Dedifferentiated amniotic fluid mesenchymal stem cell (primary cell): ENCODE results near the gene WHRN.
A peak's percentile ranks its signal among the peaks of the same experiment; 100 is the strongest.

Experiments
- DNase-seq: peaks from one replicate; pipeline ENCODE4 v3.0.0-alpha.2; 2016; ENCODE audit errors: extremely low spot score

The WHRN gene

DNA sequence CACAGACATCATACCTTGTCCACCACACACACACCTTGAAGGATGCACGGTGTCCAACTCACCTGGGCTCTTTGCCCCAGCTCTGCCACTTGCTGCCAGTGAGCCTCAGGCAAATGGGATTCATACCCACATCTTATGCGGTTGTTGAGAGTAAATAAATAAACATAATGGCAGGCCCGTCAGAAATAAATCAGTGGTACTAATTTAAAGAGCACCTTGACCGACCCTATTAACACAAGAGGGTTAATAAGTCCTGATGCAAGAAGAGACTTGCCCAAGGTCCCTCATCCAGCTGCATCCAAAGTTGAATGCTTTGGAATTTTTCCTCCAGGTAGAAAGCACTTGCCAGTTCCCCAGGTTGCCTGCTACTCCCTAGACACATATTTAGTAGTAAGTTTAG is 105.9 kb downstream of the WHRN start:
- DNase-seq = no peak

DNA sequence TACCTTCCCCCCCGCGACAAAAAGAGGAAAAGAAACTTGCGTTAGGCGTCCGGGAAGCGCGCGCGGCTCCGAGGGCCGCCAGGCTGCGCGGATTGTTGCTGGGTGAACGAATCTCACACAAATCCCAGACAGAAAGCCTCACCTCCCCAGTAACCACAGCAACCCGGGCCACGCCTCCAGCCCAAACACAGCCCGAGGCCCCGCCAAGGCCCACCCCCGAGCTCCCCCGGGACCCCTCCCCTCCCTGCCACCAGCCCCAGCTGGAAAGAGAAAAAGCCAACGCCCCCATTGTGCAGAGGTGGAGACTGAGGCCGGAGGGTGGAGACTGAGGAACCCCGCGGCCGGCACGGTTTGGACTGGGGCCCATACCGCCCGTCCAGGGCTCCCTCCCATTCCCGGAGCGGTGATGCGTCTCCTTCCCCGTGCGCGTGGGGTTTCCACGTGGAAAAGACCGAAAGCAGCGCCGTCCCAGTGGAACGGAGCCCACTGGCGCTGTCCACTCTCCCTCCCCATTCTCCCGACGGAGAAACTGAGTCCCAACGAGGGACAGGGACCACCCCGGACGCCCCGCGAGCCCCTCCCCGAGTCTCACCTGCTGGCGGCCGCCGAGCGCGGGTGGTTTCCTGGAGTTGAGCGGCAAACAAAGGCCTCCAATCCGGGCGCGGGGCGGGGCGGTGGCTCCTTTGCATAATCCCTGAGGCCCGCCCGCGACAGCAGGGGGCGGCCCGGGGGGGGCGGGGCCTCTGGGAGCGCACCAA is 107.2 kb downstream of the WHRN start:
- peak; percentile 86 for DNase-seq

- no peak for DNase-seq
Measured at GRCh38 chr9:114397219-114397847, 107.9 kb downstream of the WHRN start.

- DNase-seq = peak; percentile 98
Measured at GRCh38 chr9:114396558-114397218, 108.6 kb downstream of the WHRN start.

DNA sequence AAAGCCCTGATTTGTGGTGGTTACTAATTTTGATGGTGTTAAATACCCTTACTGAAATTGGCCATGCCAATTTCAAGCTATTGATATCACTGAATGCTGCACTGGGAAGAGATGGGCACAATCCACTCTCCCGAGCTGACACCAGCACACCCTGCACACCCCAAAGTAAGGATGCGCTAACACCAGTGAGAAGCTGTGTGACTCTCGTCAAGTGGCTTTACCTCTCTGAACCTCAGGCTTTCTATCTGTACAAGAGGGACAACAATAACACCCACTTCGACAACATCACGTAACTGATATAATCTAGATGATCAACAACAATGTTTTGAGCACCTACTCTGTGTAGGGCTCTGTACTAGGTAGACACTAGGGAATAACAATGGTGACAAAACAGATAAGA is 109.5 kb downstream of the WHRN start:
- DNase-seq = no peak

GRCh38 chr9:114395334-114395617 is 110.0 kb downstream of the WHRN start:
- DNase-seq = no peak

DNA sequence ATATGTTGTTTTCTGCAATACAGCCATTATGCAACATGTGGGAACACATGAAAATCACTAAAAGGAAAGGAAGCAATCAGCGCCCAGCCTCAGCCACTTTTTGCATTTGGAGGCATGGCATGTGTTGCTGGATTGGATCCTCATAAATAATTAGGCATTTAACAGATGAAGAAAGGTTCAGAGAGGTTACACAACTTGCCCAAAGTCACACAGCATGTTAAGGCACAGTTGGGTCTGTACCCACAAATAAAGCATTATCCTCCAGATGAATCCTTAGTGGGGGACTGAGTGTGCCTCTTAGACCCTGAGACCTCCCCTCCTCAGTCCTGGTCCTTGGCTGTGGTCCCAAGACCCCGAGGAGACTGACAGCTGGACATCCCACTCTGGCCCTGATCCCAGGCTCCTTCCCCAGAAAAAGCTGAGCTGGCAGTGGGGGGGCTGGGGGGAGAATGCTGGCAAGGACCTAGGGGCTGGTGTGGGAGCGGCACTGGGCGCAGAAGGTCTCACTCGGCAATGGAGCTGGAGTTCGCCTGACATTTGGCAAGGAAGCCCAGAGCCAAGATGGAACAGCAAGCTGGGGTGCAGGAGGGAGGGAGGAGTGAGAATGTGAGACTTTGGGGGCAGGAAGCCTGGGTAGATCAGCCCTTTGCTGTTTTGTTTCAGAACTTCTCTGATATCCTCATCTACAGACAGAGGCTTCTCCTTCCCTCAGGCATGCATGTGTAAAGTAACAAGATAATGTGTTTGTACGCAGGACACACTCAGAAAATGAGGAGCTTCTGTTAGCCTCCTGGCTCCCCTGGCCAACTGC is 110.5 kb downstream of the WHRN start:
- no peak for DNase-seq

- no peak for DNase-seq
Measured at GRCh38 chr9:114392749-114393112, 112.5 kb downstream of the WHRN start.

- DNase-seq = no peak
Measured at GRCh38 chr9:114390952-114391351, 114.3 kb downstream of the WHRN start.

DNA sequence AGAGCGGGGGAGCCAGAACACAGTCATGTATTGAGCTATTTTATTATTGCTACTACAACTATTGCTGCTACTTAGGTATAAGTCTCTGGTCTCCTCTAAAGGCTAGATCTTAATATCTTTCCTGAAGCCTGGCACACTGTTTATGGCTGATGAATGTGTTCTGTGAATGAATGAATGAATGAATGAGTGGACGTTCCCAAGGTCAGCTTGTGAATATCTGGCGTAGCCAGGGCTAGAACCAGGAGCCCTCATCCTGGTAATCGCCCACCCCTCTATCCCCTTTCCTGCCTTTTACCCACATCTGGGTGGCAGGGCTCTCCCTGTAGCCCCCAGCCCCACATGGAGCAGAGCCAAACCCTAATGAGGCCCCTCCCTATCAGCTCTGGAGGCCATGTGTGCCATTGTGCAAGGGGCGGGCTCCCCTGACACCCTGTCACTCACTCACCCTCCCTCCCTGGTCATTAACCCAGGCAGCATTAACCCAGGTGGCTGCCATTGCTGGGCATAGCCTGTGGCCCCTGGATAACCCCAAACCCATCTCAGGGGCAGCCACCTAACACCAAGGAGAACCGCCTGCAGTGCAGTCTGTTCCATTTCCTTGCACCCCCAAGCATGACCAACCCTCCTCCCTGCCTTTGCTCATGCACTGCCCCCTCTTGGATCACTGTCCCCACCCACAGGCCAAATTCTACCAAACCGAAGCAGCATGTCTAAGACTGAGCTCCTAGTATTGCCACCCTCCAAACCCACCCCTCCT is 115.5 kb downstream of the WHRN start:
- no peak for DNase-seq

DNA sequence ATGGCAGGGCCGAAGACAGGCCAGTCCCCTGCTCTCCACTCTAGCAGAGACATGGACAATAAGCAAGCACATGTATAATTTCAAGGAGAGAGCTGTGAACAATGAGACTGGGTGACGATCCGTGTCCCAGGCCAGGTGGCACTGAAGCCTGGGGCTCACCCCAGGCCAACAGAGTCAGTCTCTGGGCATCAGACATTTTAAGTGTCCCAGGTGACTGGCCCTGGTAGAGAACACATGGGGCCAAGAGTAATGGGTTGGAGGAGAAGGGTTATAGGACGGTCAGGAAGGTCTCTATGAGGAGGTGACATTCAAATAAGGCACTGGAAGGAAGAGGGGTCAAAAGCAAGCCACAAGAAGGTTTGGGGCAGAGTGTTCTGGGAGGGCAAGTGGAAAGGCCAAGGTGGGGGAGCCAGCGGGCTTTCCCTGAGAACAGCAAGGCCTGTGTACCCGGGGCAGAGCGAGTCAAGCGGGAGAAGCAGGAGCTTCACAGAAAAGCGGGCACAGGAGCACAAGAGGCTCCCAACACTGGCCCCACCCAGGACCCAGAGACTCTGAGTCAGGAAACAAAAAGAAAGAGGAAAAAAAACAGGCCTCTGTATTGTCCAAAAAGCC is 116.4 kb downstream of the WHRN start:
- DNase-seq = no peak

DNA sequence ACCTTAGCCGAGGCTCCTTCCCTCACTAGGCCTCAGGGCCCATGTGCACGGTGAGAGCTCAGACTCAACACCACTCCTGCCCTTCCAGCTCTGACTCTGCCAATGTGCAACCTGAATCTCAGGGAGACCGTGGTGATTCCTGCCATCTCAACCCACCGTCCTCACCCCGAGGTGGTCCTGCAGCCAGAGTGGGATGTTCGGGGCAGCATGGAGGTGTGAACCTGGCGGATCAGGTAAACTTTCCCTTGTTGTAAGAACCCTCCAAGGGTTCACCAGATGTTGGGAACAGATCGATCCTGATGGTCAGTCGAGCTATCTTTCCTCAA is 117.0 kb downstream of the WHRN start:
- DNase-seq = no peak

GRCh38 chr9:114387680-114388356 is 117.5 kb downstream of the WHRN start, which contains the start of gene AKNA:
AKNA (minus strand) TSS chr9:114387982; CDS start chr9:114381333, 6,649 bp downstream.
- peak; percentile 69 for DNase-seq

DNA sequence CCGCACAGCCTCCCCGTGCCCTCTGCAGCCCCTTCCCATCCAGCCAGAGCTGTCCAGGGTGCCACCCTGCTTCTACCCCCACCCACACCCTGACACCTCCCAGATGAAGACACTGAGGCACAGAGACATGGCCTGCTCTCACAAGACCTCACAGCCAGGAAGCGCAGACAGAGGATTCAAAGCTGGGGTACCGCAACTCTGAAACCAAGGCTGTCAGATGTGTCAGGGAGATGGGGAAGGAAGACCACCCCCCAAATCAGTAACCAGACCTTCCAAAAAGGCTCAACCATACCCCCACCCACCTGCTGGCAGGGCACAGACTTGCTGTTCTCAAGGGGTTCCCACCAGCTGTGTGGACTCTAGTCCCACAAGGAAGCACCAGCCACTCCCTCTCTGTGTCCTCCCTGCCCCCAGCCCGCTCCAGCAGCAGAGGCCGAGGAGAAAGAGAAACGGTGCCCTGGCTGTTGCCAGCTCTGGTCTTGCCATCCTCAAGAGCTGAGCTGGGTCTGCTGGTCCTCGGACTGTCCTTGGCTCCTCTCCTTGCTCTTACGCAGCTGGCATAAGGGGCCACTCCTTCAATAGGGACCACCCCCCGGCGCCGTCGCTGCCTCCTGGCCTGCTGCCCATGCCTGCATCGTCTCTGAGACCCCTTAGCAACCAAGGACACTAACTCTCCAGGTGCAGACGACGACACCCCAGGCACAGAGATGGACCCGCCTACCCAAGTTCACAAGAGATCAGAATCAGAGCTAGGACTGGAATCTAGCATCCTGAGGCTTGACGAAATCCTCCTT is 118.2 kb downstream of the WHRN start:
- no peak for DNase-seq

GRCh38 chr9:114386361-114386885 is 118.8 kb downstream of the WHRN start:
- no peak for DNase-seq

GRCh38 chr9:114385397-114386181 is 119.7 kb downstream of the WHRN start:
- DNase-seq = peak; percentile 63

DNA sequence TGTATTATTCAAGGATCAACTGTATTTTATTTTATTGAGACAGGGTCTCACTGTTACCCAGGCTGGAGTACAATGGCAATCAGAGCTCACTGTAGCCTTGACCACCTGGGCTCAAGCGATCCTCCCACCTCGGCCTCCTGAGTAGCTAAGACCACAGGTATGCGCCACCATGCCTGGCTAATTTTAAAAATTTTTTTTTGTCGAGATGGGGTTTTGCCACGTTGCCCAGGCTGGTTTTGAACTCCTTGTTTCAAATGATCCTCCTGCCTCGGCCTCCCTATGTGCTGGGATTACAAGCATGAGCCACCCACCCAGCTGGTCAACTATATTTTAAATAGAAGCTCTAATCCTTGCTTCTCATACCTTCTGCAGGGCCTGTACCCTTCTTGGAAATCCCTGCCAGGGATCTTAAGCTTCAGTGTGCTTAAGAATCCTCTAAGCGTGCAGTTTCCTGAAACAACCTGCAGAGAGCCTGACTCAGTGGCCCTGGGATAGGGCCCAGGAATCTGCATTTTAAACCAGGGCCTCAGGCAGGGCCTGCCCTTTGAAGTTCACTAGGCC is 120.4 kb downstream of the WHRN start:
- no peak for DNase-seq

DNA sequence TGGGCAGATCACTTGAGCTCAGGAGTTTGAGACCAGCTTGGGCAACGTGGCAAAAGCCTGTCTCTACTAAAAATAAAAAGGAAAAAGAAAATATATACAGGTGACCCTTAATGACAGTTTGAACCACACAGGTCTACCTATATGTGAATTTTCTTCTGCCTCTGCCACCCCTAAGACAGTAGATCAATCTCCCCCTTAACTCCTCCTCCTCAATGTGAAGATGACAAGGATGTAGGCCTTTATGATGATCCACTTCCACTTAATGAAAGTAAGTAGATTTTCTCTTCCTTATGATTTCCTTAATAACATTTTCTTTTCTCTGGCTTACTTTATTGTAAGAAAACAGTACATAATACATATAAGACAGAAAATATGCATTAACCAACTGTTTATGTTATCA is 120.9 kb downstream of the WHRN start:
- no peak for DNase-seq
